GM18520 (cell line): ENCODE measurements around the gene SALL4.
A peak's percentile ranks its signal among the peaks of the same experiment; 100 is the strongest.
"Not testable (repeated sequence)": the region's sequence is repeated elsewhere in the genome, so short reads cannot be mapped to it uniquely, and the experiment has no call there.

Experiments used
- ATAC-seq: cut with Tn5 transposase; IDR thresholded peaks from one replicate; pipeline ENCODE4 v1.9.1; 2021; ENCODE audit not compliant: unreplicated experiment

The SALL4 gene

DNA sequence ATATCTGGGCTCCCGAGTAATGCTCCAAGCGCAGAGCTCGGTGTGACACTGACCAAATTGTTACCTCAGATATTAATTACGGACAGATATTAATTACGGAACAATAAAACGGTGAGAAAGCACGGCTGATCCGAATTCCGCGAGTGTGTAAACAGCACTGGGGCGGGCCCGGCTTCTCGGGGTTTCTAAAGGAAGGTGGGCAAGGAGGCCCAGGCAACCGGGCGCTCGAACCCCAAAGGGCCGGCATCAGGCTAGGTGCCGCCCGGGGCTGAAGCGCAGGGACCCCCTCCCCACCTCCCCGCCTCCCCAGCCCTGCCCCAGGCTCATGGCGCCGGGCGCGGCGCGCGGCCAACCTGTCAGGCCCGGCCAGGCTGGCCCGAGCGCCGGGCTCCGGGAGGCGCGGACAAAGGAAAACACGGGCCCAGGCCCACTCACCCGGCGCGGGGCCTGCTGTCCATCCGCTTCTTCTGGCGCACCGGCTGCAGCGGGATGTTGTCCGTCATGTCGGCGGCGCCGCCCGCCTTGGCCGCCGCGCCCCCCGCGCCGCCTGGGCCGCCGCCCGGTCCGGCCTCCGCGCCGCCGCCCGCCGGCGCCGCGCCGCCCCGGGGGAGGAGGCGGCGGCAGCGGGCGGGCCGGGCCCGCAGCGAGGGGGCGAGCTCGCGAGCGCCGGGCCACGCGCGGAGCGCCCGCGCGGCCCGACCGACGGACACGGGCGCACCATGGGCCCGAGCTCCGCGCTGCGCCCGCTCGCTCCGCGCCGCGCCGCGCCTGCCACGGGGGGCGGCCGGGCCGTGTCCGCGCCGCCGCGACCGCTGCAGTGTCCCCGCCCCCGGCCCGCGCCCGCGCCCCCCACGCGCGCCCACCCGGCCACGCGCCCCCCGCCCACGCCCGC, 34.2 kb downstream of the SALL4 start, which contains the start of gene ATP9A:
Gene ATP9A (minus strand): TSS at position 524 of the 892 bp plus-strand sequence. CDS start 21 bp downstream, at position 503.
- ATAC-seq, result no peak

DNA sequence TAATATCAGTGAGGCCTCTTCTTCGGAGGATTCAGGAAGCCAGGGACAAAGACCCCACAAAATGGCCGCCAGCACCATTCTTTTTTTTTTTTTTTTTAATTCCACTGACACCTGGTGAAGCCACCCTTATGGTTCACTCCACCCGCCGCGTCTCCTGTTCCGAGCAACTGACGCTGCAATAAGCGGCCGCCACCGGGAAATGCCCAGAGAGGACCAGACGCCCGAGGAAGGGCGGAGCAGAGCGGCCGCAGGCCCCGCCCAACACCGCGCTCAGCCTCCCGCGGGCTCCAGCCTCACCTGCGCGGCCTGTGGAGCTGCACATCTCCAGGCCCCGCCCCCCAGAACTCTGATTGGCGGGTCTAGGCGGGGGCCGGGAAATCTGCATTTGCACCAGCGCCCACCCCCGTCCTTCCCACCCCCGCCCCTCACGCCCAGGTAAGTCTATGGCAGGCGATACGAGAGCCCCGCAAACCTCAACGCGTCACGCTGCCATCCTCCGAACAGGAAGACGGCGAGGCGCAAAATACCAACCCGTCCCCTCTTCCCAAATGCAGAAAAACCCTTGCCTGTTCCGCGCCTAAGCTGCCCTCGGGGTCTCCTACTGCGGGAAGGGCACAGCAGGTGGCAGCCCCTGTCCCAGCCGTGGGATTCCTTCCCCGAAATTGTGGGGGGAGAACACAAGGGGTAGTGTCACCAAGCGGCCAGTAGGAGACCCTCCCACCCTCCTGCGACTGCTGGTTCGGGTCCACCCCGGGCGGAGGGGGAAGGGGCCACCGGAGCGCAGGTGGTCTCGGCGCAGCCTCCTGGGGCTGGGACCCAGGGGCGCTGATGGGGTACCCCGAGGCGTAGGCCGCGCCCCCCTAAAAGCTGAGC, 35.1 kb downstream of the SALL4 start:
- no peak for ATAC-seq

DNA sequence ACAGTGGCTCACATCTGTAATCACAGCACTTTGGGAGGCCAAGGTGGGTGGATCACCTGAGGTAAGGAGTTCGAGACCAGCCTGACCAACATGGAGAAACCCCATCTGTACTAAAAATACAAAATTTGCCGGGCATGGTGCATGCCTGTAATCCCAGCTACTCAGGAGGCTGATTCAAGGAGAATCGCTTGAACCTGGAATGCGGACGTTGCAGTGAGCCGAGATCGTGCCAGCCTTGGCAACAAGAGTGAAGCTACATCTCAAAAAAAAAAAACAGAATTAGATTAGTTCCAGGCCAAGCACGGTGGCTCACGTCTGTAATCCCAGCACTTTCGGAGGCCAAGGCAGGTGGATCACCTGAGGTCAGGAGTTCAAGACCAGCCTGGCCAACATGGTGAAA, 36.9 kb downstream of the SALL4 start:
- ATAC-seq, result not testable (repeated sequence)

DNA sequence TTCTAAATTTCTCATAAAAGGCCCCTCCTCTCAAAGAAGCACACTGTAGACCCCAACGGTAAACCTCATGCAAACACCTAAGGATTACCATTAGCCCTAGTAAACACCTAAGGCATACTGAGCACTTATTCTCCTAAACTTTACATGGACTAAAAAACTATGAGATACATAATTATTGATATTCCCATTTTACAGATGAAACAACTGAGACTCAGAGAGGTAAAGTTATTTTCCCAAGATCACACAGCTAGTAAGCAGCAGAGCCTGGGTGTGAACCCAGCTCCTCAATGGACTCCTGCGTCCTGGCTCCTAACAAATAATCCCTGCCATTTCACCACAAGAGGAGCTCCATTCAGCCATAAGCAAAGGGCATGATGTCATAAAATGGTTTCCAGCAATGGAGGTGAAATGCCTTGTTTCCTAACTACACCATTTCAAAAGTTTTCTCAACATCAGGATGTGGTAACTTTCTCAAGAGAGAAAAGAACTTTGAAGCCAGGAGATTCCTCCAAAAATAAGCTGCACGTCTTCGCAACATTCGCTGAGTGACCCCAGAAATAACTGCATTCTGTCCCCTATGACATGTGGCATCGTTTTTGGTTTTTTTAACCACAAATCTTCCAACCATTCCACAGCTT, 38.2 kb downstream of the SALL4 start:
- no peak for ATAC-seq

DNA sequence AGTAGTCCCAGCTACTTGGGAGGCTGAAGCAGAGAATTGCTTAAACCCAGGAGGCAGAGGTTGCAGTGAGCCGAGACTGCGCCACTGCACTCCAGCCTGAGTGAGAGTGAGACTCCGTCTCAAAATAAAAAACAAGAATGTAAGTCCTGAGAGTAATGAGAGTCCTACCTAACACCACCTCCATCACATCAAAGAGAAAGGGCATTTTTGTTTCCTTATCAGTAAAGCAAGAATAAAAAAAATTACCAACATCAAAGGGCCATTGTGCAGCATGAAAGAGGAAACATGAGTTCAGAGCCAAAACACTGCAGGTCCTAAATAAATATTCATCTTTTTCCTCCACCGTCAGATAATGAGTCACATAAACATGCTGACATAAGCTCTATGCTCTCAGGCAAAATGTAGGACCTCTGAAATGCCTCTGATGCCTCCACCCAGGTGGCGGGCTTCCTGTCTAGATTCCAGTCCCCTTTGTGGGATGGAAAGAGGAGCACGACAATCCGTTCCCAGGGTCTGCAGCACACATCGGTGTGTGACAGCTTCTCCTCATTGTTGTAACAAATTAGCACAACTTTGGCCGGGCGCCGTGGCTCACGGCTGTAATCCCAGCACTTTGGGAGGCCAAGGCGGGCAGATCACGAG, 41.3 kb downstream of the SALL4 start:
- no peak for ATAC-seq

DNA sequence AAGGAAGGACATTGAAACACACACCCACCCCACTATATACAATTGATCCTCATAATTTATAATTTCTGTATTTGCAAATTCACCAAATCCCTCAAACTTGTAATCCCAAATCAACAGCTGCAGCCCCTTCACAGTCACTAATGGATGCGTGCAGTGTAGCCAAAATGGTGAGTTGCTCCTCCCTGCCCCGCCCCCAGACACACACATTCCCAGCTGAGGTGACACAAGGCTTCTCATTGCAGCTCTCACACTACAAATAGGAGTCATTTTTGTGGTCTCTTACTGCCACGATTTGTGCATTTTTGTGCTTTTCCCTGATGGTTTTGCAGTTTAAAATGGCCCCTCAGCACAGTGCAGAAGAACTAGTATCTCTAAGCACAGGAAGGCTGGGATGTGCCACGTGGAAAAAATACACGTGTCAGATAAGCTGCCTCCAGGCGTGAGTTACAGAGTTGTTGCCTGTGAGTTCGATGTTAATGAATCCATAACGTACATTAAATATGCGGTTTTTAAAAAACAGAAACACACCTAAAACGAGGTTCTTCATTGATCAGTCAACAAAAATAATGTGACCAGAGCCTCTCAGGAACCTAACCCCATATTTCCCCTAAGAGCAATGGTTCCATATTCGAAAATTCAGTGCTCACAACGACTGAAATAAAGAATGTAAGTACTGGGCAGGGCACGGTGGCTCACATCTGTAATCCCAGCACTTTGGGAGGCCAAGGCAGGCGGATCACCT, 42.4 kb downstream of the SALL4 start:
- no peak for ATAC-seq

DNA sequence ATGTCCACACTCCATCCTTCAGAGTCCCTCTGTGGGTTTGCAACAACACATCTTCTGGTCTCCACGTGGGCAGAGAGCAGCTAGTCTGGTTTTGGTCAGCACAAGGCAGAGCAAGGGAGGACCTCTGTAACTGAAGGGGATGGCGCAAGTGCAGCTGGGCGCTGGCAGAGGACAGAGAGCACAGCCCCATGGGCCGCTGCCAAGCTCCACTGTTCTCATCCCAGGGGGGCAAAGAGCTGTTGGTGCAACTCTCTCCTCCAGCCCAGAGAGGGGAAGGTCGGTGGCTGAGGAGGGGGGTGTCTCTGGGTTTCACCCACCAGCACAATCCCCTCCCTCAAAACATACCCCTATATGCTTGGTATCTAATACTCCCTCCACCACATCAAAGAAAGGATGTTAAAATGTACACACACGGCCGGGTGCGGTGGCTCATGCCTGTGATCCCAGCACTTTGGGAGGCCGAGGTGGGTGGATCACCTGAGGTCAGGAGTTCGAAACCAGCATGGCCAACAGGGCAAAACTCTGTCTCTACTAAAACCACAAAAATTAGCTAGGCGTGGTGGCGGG, 43.3 kb downstream of the SALL4 start:
- no peak for ATAC-seq

DNA sequence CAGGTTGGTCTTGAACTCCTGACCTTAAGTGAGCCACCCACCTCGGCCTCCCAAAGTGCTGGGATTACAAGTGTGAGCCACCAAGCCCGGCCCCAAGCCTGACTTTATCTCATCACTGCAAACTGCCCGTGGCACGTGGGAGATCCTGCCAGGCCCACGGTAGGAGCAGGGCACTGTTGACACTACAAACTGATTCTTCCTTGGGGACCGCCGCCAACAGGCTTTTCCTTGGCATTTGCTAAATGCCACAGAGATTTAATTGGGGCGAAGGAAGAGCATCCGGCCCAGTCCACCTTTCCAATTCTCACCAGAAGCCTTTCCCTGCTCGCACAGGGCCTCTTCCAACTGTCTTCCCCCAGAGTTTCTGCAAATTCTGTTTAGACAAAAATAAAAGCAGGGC, 45.1 kb downstream of the SALL4 start:
- no peak for ATAC-seq

DNA sequence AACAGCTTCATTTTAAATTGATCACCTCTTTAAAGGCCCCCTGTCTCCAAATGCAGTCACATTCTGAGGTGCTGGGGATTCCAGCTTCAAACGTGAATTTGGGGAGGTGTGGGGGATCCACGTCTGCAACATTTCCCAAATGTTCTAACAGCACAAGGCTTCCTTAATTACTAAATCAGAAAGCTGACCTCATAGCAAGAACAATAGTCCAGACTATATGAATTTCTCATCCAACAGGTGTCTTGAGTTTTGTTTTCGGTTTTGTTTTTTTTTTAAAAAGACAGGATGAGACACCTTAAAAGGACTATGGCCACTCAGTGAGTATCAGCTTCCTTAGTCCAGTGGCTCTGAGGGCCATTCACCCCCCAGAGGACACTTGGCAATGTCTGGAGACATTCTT, 45.7 kb downstream of the SALL4 start:
- ATAC-seq, result no peak

DNA sequence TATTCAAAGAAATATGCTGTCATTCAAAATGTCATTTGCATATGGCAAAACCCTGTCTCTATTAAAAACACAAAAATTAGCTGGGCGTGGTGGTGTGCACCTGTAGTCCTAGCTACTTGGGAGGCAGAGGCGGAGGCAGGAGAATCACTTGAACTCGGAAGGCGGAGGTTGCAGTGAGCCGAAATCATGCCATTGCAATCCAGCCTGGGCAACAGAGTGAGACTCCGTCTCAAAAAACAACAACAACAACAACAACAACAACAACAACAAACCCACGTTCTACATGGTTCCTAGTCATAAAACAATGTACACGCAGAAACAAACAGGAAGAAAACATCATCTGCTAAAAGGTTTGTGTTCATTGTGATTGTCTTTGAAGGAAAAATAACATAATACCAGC, 49.1 kb downstream of the SALL4 start:
- ATAC-seq, result not testable (repeated sequence)

DNA sequence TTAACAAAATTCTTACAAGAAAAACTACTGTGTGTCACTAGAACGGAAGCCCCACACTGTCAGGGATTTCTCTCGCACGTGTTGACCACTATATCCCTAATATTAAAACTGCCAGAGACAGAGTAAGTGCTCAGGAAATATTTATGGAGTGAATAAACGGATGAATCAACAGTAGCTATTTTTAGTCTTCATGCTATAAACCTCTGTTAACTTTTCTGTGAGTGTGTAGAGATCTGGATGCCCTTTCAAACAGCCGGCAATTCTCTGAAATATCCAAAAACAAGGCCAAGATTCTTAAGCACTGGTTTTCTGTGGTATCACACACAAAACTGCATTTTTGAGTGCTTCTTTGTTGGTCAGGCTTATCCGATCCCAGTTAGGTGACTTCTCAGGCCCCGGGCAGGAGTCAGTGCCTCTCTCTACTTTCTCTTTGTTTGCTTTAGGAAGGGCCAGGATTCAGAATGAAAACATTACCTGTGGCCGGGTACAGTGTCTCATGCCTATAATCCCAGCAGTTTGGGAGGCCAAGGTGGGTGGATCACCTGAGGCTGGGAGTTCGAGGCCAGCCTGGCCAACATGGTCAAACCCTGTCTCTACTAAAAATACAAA, 49.9 kb downstream of the SALL4 start:
- ATAC-seq, result no peak

DNA sequence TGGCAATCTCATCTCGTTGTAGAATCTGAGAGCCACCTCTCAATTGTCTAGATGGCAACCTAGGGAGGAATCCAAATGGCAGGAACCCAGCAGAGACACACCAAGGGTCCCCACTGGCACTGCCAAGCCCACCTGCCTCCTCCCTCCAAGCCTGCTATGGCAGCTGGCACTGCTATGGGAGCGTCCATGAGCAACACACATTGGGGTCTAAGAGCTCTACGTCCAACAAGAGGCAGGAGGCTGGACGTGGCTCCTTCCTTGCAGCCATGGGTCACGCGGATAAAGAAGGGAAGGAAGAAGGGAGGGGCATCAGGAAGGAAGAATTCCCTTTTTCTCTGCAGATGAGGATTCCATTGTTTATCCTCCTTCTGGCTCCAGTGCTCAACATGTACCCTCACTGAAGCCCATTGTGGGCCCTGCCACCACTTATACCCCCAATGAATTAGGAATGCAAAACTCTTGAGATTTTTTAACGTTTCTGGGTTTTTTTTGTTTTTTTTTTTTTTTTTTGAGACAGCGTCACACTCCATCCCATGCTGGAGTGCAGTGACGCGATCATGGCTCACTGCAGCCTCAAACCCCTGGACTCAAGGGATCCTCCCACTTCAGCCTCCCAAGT, 51.4 kb downstream of the SALL4 start:
- ATAC-seq, result no peak

DNA sequence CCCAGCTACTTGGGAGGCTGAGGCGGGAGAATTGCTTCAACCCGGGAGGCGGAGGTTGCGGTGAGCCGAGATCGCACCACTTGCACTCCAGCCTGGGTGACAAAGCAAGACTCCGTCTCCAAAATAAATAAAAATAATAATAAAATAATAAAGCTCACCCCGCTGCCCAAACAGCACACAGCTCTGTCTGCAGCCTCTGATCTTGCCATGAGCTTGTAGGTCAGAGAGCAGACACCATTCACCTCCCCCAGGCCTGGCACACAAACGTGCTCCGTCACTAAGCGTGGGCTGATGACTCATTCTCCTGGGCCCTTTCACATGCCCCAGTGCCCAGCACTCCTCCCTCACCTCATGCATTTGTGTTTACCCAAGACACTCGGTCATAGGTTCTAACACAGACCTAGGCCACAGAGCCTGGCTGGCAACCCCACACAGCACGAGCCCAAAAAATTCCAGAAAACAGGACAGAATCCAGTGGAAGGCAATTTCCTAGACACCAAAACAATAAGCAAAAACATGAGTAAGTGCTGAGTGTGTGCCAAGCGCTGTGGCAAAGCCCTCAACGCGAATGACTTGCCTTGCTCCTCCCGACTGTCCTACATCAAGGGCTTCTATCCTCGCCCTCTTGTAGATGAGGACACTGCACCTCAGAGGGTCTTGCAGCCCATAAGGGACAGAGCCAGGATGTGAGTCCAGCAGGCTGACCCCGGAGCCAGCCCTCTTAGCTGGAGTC, 52.1 kb downstream of the SALL4 start:
- peak; percentile 48 for ATAC-seq

DNA sequence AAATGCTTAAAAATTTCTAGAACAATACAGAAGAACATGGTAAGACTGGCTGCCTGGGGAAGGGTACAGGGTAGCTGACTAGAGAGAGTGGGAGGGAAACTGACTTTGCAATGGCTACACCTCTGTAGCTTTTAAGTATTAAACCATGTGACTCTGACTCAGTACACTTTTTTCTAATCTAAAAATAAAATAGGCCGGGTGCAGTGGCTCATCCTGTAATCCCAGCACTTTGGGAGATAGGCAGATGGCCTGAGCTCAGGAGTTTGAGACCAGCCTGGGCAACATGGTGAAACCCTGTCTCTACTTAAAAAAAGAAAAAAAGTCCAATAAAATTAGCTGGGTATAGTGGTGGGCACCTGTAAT, 52.7 kb downstream of the SALL4 start:
- no peak for ATAC-seq

DNA sequence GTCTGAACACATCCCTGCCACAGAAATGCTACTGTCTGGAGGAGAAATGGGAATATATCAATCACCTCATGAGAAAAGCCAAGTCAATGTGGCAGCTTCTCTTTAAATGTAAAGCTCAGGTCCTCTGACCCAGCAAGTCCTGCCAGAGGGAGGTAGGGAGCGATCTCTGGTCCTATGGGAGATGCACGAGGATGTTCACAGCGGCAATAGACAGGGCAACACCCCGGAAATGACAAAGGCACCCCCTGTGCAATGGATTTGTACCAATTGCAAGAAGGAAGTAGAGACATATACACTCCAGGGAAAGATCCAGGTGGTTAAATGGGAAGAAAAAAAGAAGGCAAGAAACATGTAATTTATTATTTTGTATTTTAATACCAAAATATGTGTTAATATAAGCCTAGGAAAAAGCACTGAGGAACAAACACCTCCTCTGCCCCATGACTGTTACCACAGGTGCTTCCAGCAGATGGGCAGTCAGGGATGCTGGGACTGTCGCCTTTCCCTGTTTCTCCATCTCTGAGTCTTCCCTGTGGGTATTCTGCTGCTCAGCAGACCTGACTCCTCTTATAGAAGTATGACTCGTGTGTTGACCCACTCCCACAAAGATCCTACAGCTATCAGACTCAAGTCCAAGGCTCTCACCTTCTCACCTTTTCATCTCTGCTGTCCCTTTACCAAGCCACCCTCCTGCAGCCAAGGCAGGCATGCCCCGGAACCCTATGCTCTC, 55.0 kb downstream of the SALL4 start:
- no peak for ATAC-seq

DNA sequence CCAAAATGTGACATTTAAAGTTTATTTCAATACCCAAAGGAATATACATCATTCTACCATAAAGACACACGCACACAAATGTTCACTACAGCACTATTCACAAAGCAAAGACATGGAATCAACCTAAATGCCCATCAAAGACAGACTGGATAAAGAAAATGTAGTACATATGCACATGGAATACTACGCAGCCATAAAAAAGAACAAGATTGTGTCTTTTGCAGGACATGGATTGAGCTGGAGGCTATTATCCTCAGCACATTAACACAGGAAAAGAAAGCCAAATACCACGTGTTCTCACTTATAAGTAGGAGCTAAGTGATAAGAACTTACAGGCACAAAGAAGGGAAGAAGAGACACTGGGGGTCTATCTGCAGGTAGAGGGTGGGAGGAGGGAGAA, 56.5 kb downstream of the SALL4 start:
- no peak for ATAC-seq

DNA sequence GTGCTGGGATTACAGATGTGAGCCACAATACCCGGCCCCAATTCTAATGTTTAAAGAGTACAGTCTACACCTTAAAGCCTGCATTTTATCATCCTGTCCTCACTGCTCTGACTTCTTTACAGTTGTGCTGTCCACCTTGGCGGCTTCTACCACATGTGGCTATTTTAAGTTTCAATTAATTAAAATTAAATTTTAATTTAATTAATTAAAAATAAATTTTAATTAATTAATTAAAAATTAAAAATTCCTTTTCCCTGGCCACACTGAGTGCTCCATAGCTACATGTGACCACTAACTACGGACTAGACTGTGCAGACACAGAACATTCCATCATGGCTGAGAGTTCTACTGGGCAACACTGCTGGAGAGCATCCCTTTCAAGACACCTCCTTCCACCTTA, 61.5 kb downstream of the SALL4 start:
- ATAC-seq, result no peak

DNA sequence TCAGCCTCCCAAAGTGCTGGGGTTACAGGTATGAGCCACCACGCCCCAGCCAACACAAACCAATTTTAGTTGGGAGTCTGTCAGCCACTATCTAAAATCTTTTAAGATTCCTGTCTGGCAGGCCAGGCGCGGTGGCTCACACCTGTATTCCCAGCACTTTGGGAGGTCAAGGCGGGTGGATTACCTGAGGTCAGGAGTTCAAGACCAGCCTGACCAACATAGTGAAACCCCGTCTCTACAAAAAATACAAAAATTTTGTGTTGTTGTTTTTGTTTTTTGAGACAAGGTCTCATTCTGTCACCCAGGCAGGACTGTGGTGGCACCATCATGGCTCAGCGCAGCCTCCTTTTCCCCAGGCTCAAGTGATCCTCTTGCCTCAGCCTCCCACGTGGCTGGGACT, 62.0 kb downstream of the SALL4 start:
- ATAC-seq, result not testable (repeated sequence)
